HG03280 (cell line): ENCODE measurements around the gene COL9A1.

Experiments used
- ATAC-seq: cut with Tn5 transposase; IDR thresholded peaks from one replicate; pipeline ENCODE4 v1.9.1; 2021; ENCODE audit warnings: mild to moderate bottlenecking, moderate library complexity; ENCODE audit not compliant: unreplicated experiment

Gene COL9A1

DNA sequence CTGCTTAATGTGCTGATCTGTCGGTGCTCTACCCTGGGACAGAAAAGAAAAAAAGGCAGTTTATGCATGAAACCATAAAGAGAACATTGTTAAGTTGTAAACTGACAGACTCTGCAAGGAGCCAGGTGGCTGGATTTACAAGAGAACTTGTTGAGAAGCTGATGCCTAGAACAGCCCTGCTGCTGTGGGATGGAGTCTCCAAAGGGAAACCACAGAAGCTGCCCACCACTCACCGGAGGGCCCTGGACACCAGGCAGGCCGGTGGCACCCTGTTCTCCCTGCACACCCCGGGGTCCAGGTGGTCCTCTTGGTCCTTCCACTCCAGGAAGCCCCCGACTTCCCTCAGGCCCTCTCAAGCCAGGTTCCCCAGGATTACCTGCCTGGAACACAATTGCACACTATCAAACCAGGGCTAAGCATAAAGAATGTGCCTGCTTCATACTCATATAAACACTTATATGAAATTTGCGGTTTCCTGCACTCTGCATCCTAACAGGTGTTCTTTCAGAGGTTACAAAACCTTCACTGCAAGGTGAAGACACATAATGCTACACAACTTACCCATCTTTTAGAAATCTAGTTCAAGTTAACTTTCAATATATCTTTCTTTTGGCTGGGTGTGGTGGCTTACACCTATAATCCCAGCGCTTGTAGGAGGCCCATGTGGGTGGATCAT is 68.2 kb downstream of the COL9A1 start:
- no peak for ATAC-seq

DNA sequence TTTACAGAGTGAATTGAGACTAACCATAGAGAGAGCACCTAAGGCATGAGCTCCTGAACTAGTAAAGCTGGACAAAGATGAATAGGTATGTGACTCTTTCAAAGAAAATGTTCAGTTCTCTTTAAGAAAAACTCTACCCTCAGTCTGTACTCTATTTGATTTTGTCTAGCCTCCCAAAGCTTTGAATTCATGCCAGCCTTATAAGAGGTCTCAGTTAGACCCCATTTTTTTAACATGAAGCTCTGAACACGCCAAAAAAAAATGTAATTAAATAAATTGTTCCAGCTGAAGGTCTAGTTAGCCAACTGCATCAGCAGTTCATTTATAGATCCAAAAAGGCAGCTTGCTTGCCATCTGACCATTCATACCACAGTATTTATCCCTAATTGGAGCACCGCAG is 71.6 kb downstream of the COL9A1 start:
- no peak for ATAC-seq

DNA sequence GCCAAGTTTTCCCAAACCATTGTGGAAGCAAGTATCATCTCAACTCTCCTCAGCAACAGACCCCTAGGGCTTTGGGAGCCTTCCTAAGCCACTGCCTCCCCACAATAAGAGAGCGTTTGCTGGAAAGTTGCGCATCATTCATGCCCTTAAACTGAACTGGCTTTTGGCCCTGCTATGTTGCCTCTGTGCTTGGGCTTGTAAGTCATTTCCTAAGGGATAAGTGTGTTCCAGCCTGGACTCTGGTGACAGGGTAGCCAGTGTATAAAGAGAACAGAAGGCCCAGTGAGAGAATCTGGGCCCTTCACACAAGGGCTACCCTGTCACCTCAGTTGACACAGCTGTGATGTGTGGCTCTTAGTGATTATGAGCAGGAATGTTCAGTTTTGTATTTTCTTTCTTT is 77.8 kb downstream of the COL9A1 start:
- no peak for ATAC-seq

DNA sequence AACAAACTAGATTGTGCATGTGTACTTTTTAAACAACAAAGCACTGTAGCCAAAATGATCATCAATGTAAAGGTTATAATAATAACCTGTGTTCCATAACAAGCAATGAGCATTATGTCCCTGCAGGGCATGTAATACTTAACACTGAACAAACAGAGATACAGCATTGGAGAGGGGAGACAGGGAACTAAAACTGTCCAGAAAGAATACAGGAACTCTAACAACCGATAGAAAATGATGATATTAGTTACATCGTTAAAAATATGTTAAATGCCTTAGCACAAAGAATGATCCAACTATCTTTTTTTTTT is 80.5 kb downstream of the COL9A1 start:
- ATAC-seq = no peak

DNA sequence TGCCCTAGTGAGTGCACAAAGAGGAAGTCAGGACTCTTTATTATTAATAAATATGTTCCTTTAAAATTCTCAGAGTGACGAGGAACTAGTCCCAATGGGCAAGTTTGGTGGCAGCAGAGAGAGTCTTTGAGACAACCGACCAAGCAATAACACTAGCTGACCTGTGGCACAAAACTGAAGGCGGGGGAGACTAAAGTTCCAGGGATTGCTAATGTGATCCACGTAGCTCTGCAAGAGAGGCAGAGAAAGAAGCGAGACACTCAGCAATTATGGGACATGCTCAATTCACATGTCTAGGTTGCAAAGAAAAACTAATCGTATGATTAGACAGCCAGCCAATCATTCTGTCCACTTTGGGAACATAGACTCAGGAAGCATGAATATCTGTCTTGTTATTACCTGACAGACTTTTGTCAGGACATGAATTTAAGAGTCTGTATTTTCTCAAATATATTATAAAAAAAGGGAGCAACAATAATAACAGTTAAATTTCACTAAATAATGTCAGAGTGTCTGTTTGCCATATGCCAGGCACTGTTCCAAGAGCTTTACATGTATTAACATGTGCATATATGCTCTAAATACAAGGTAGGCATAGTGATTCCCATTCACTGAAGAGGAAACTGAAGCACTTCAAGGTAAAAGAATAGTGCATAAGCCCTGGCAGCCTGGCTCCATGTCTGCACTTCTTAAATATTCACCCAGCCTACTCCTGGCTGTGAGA is 81.0 kb downstream of the COL9A1 start:
- no peak for ATAC-seq

DNA sequence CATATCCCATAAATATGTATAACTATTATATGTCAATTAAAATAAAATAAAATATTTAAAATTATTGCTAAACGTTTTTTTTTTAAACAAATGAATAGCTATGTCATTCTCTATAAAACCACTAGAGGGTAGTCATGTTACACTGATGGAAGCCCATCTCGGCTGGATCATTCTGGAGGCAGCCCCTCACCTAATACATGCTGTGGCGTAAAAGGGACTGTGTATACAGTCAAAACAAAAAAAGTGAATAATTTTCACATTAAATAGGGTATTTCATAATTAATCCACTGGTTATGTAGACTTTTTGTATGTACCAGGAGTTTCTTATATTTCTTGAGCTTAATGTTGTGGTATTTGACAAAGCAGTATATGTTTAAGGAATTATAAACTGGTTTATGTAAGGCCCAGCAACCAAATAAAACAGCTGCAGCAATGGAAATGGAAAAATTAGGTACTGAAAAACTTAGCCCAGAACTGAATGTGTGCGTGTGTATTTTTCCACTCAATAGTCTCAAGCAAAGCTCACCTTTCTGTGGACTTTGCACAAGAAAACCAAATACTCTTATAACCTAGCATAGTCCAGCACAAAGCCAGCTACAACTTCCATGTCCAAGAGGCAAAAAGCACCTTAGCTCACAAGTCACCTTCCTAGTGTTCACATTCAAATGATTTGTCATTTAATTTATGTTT is 81.7 kb downstream of the COL9A1 start:
- peak; percentile 64 for ATAC-seq

DNA sequence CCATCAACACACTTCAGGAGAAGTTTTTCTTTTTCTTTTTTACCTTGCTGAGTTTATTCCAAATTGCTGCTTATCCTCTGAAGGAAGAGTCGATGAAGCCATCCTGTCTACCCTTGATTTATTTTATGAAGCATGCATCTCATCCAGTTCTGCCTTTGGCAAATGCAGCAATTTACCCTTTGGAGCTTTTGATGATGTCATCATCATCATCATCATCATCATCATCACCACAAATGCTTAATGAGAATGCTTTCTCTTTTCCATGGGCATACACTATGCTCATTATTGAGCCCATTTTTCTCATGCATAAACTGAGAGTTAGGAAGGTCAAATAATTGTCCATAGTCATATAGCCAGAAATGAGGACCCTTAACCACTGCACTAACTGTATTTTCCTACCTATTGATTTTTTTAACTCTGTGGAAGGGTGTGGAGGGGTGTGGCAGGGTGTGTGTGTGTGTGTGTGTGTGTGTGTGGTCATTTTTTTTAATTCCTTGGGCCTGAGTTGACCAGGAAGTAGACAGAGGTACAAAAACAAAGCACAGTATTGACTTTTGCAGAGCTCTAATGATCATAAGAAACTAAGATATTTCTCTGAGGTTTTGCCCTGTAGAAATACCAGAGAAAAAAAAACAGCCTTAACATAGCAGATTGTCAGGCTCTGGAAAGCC is 82.8 kb downstream of the COL9A1 start:
- no peak for ATAC-seq

DNA sequence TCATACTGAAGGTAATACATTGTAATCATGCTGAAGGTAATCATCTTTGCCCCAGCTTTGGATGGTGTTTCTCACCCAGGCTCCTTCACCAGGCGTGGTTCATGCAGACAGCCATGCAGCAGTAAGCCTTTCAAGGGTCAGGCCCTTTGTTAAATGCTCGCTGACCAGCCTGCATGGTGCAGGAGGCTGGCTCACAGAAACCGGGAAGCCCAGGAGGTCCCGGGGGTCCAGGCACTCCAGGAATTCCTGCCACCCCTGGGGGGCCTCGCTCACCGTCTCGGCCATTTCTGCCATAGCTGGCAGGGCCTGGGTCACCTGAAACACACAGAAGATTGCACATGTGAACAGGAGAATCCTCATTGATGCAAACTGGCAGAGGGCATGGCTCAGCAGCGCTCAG is 86.1 kb downstream of the COL9A1 start:
- ATAC-seq = no peak

DNA sequence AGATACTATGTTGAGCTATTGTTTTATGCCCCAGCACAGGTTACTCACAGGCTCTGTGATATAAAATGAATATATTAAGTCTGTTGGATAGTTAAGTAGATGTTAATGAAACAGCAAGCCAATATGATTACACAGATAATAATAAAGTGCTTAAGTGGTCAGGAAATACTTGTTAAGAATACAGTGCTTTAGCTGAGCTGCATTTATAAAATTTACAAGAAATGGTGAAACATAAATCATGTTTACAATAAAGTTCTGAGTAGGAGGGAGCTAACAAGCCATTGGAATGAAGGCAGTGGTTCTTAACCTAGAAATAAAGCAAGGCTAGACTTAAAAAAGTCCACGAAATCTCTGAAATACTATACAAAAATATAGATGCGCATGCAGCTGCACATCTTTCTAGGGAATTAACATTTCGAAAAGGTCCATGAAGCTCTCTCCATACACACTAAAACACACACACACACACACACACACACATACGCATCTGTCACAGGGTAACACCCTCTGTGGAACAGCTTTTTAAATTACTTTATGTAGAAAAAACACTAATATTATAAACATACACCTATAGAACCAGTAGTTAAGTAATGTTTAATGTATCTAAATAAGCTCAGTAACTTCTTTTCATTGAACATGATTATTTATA is 87.3 kb downstream of the COL9A1 start:
- ATAC-seq = no peak

DNA sequence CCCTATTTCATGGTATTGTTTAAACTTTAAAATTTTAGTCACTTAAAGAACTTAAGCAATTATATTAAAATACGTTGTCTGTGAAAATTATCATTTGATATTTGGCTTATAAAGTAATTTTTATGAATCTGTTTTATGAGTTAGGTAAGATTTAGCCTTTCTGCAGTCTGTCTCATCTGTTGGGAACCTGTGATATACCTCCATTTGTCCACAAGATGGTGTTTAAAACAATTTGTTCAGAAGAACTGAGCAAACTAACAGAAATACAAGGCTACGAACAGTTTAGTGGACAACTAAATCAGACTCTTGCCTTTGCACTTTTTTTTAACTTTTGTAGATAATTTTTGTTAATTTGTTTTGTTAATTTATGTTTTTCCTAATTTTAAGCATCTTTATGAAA is 92.4 kb downstream of the COL9A1 start:
- ATAC-seq = no peak

DNA sequence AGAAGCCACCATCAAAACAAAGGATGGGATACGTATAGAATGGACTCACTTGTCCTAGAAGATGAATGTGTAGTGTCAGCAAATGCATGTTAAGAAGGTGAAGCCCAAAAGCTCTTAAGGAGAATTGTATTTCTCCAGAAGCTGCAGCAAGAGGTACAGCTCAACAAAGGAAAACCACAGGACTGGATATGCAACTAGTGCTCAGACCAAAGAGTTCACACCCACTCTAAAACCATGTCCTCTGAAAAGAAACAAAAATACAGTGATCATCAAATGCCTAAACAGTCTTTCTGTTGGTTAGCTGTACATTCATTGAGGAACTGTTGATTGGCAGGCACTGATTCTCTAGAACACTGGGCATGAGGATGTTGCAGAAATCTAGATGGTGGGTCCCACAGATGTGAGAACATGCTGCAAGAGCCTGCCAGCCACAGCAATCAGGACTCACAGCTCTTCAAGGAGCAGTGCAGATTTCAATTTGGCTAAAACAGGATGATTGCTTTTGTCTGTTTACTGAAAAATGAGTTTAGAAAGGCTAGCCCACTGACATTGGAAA is 94.6 kb downstream of the COL9A1 start:
- no peak for ATAC-seq

DNA sequence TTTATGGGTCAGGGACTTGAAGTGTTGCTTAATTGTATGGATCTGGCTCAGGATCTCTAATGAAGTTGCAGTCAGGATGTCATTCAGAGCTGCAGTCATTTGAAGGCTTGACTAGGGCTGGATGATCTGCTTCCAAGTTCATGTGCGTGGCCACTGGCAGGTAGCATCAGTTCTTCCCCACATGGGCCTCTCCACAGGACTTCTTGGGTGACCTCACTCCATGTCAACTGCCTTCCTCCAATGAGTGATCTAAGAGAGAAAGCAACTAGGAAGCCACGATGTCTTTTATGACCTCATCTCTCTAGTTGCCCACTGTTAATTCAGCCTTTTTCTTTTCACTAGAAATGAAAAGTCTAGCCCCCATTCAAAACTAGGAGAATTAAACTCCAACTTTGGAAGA is 104.1 kb downstream of the COL9A1 start:
- ATAC-seq = no peak

DNA sequence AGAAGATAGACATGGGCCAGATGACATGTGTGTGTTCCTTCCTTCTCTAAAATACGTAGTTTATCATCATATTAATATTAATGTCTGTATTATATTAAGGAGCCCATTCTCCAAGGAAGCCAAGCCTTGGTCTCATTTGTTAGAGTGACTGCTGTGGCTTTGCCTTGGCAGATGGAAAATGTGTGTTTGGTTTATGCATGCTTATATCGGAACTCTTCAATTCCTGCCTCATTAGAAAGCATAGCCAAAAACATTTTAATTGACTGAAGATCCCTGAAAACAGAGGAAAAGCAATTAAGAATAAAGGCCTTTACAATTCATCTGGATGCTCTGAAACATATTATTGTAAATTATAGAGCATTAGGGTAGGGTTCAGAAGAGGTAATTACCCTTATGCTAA is 106.4 kb downstream of the COL9A1 start:
- no peak for ATAC-seq

DNA sequence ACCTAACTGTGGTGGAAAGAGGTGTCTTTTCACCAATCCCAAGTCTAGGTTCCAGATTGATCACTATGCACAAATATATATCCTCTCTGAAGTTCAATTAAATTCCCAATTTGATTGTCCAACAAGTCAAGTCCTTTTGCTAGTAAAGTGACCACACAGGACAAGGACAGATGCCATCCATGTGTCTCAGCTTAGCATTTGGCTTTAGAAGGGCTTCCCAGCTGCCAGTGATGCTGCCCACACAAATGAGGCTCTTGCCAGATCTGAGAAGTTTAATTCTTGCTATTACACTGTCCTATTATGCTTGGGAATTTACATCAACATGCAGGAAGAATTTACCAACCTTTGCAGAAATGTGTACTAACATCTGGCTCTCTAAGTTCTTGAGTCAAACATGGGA is 108.5 kb downstream of the COL9A1 start:
- no peak for ATAC-seq

DNA sequence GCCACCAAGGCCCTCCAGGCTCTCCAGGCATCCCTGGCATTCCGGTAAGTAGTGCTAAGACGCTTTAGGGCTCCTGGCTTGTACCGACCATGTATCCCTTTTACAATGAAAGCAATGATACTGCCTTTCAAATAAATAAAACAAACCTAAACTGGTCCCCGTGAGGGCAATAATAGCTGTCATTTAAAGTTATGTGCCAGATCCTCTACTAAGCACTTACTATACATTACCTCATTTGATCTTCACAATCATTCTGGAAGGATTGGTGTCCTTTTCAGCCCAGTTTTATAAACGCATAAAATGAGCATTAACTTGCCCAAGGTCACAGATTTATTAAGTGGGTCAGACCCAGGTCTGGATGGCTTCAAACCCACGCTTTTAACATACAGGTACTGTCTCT is 114.7 kb downstream of the COL9A1 start:
- no peak for ATAC-seq

DNA sequence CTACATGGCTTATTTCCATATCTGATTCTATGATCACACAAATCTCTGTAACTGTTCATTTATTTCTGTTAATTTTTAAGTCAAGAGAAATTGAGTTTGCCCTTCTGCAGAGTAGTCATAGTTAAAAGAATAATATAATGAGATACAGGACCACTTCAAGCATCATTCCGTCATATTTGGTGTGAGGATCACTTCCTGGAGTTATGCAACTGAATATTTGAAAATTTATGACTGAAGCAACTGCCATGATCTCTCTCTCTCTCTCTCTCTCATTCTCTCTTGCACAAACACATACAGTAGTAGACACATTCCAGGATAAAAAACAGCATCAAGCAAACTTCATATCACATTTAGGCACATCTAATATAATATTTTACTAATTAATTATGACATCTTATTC is 116.4 kb downstream of the COL9A1 start:
- no peak for ATAC-seq

DNA sequence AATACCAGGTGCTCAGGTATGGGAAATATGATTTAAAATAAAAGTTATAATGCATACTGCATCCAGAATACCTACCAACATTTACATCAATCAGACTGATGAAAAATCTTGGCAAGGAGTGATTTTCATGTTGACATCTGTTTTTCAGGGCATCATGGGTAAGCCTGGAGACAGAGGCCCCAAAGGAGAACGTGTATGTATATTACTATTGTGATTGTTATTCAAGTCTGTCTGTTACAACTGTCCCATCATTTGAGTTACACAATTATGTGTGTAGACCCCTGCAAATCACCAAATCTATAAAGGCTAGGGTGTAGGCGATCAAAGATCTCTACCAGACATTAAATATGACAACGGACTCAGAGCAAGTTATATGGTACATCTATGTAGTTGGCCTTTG is 118.2 kb downstream of the COL9A1 start:
- no peak for ATAC-seq

DNA sequence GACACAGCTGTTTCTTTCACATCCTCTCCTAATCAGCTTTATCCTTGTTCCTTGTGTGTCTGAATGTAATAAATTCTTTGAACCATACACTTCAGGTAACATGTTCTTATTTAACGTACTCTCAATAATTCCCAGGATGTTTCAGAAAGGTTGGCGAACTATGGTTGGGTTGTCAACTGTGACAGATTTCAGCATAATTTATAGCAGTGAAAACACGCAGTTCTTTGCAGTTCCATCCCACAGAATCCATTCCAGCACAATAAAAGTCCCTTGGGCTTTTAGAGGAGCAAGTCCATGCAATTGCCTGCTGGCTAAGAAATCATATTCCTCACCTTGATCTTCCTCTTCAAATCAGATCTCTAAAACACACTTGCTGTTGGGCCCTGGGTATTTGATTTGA is 119.3 kb downstream of the COL9A1 start:
- no peak for ATAC-seq

DNA sequence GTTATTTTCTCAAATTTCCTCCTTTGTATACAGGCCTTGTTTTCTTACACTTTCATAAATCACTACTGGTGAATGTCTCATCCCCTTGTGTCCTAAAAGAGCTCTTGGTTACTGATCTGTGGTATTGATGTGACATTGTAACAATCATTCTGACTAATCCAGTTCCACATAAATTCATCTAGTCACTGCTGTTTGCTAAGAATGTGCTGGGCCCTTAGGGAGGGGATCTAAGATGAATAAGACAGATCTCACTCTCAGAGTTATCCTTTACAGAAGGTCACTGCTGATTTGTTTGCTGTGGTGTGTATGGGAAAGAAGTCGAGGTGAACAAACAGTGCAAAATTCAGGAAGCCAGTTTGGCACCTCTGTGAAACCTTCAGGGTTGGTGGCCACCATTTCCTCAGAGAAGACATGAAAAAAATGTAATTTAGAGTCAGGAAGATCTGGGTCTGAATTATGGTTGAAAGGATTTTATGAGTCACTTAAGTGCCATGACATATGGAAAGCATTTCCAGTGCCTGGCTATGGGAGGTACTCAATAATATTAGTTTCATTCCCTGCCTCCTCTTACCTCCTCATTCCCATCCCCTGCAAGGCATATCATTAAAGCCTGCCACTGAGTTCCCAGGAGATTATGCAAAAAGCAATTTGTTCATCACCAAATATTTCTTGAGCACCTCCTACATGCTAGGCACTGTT is 121.8 kb downstream of the COL9A1 start:
- no peak for ATAC-seq

DNA sequence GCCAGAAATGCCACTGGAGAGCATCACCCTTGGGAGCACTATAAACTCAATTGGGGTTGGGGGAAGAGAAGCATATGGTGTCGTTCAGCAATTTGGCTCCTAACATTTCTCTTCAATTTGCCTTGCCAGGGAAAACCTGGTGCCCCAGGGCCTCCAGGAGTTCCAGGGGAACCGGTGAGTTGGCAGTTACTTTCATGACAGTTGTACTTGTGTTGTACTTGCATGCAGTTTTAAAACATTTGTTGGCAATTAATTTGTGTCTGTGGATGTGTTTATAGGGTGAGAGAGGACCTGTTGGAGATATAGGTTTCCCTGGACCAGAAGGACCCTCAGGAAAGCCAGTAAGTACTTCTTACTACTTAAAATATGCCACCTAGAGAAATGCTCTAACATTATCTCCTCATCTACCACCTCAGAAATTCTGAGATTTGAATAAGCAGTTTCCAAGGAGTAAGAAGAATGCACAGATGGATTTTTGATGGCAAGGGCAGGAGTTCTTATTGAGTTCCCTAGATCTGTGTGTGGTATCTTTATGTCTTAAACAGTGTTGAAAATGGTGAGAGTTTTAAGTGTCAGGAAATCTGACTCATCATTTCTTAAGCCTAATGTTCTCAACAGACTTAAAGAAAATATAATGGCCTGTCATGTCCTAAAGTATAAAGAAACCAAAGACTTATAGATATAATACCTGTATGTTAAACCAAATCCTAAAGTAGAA is 122.5 kb downstream of the COL9A1 start:
- no peak for ATAC-seq
